PFSK-1 (cell line): Measurements from ENCODE around the gene DNAH17.

Experiments
- POLR2AphosphoS5 ChIP-seq: IDR thresholded peaks from 2 replicates; pipeline ENCODE4 v1.6.1; 2012; ENCODE audit warnings: low read depth, mild to moderate bottlenecking, control low read depth, low read length, moderate library complexity
- SIN3A ChIP-seq: IDR thresholded peaks from 2 replicates; pipeline ENCODE4 v1.6.1; 2012; ENCODE audit warnings: mild to moderate bottlenecking, low read length, moderate library complexity, borderline replicate concordance; ENCODE audit not compliant: insufficient read depth
- TAF1 ChIP-seq: IDR thresholded peaks from 2 replicates; pipeline ENCODE4 v1.6.1; 2012; ENCODE audit warnings: low read length, control low read depth, borderline replicate concordance; ENCODE audit not compliant: insufficient read depth
- TF ChIP-seq, protein P1 (sequence below), 2 experiments: IDR thresholded peaks; 2 replicates each; pipeline versions ENCODE4 v1.6.1 to v1.8.0; 2011 to 2012; ENCODE audit warnings: low read depth in 2 of 2, low read length in 2 of 2, control low read depth in 1 of 2, inconsistent platforms in 1 of 2, mild to moderate bottlenecking in 1 of 2, moderate library complexity in 1 of 2; ENCODE audit not compliant: insufficient read depth in 1 of 2

DNA sequence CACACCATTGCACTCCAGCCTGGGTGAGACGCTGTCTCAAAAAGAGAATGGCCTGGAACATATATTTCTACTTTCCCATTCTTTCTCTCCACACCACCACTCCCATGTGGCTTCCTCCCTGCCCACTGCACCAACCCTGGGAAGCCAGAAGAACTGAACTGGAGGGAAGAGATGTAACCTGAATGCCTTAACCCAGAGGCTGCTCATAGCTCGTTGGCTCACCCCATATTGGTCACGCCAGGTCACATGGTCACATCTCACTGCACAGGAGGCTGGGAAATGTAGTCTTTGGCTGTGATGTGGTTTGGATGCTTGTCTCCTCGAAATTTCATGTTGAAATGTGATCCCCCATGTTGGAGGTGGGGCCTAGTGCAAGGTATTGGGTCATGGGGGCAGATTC is 5.9 kb upstream of the DNAH17 start:
- TF ChIP-seq SIN3A (no peak), TAF1 (no peak), POLR2AphosphoS5 (no peak)
- TF ChIP-seq, protein P1, sequence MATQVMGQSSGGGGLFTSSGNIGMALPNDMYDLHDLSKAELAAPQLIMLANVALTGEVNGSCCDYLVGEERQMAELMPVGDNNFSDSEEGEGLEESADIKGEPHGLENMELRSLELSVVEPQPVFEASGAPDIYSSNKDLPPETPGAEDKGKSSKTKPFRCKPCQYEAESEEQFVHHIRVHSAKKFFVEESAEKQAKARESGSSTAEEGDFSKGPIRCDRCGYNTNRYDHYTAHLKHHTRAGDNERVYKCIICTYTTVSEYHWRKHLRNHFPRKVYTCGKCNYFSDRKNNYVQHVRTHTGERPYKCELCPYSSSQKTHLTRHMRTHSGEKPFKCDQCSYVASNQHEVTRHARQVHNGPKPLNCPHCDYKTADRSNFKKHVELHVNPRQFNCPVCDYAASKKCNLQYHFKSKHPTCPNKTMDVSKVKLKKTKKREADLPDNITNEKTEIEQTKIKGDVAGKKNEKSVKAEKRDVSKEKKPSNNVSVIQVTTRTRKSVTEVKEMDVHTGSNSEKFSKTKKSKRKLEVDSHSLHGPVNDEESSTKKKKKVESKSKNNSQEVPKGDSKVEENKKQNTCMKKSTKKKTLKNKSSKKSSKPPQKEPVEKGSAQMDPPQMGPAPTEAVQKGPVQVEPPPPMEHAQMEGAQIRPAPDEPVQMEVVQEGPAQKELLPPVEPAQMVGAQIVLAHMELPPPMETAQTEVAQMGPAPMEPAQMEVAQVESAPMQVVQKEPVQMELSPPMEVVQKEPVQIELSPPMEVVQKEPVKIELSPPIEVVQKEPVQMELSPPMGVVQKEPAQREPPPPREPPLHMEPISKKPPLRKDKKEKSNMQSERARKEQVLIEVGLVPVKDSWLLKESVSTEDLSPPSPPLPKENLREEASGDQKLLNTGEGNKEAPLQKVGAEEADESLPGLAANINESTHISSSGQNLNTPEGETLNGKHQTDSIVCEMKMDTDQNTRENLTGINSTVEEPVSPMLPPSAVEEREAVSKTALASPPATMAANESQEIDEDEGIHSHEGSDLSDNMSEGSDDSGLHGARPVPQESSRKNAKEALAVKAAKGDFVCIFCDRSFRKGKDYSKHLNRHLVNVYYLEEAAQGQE (IDR thresholded peaks at IDR 0.05; ENCODE audit: insufficient read depth in 1 of 2, low read depth in 2 of 2, low read length in 2 of 2): no peak
